HCT116 (cell line): ENCODE data around the gene MAML3. TPM values are rescaled to one million over a fixed set of nuclear protein-coding genes. Genes with fewer than 3 reads are reported as not detected.

Experiments used
- ATAC-seq: fragments of 200-7000 bp; cut with Tn5 transposase; 2 replicates; pipeline ENCODE4 v1.9.1; 2020; ENCODE audit warnings: mild to moderate bottlenecking, moderate library complexity
- BruUV-seq: library from RNA; stranded (reverse); fragments of 400-500 nt; replicated peaks from 2 replicates; lab custom pipeline; 2021; lab: Mats Ljungman, UMichigan
- CTCF ChIA-PET: fragments of 300-600 bp; sonication (Branson Sonifier 250); formaldehyde crosslinking; loops from one replicate; lab custom pipeline; 2021; ENCODE audit warnings: antibody characterized with exemption; lab: Charles Lee
- POLR2A ChIA-PET: fragments of 300-600, 350-600 bp; sonication (Branson Sonifier 250); formaldehyde crosslinking; loops from one replicate; lab custom pipeline; 2021; ENCODE audit warnings: antibody characterized with exemption; lab: Charles Lee
- RAD21 ChIA-PET, 2 experiments: fragments of 300-600 bp; sonication (Branson Sonifier 250); formaldehyde crosslinking; loops; one replicate each; lab custom pipeline; 2023; ENCODE audit warnings: low total read pairs in 2 of 2; ENCODE audit not compliant: uncharacterized antibody in 2 of 2, unreplicated experiment in 2 of 2, low non-redundant PET in 1 of 2; lab: Charles Lee
- DNase-seq: peaks from one replicate; pipeline ENCODE4 v3.0.0-alpha.2; 2010; ENCODE audit warnings: low read depth, low spot score
- H2AFZ ChIP-seq: fragments of 200-600 bp; shearing (Covaris generic), sonication (generic); 2 replicates; pipeline ENCODE4 v1.6.1; 2017; ENCODE audit warnings: low read depth, mixed run types, mixed read lengths, antibody characterized with exemption, low read length; ENCODE audit not compliant: poor library complexity, severe bottlenecking
- H3K27ac ChIP-seq: 2 replicates; pipeline ENCODE4 v1.5.1; 2012; ENCODE audit warnings: low read depth, low read length
- H3K27me3 ChIP-seq: fragments of 200-600 bp; sonication (generic); 2 replicates; pipeline ENCODE4 v1.6.1; 2016; ENCODE audit warnings: mixed run types, low read length, mixed read lengths; ENCODE audit not compliant: insufficient read depth
- H3K36me3 ChIP-seq, 2 experiments: fragments of 200-500 bp in 1 of 2; fragments of 200-600 bp in 1 of 2; sonication (Bioruptor generic) in 1 of 2; sonication (generic) in 1 of 2; 2 replicates each; pipeline versions ENCODE4 v1.5.1 to v1.6.1; 2014 to 2016; ENCODE audit warnings: low read length in 2 of 2, inconsistent platforms in 1 of 2, mixed read lengths in 1 of 2, mixed run types in 1 of 2; ENCODE audit not compliant: insufficient read depth in 2 of 2, control insufficient read depth in 1 of 2
- H3K4me1 ChIP-seq, 2 experiments: fragments of 200-600 bp in 1 of 2; sonication (generic) in 1 of 2; 2 replicates each; pipeline versions ENCODE4 v1.5.1 to v1.6.1; 2012 to 2017; ENCODE audit warnings: low read length in 2 of 2, inconsistent platforms in 1 of 2, mild to moderate bottlenecking in 1 of 2, mixed read lengths in 1 of 2, mixed run types in 1 of 2, moderate library complexity in 1 of 2; ENCODE audit not compliant: insufficient read depth in 2 of 2, control insufficient read depth in 1 of 2
- H3K4me2 ChIP-seq: fragments of 200-600 bp; sonication (generic); 2 replicates; pipeline ENCODE4 v1.6.1; 2017; ENCODE audit warnings: mixed run types, low read length, mixed read lengths
- H3K4me3 ChIP-seq, 2 experiments: fragments of 200-600 bp in 1 of 2; sonication (generic) in 1 of 2; replicated peaks in 1 of 2; 2 replicates each; pipeline ENCODE4 v1.5.1; 2011 to 2016; ENCODE audit warnings: low read length in 2 of 2, control low read depth in 1 of 2, low read depth in 1 of 2, mild to moderate bottlenecking in 1 of 2, mixed read lengths in 1 of 2, mixed run types in 1 of 2
- H3K79me2 ChIP-seq: fragments of 200-600 bp; sonication (generic); 2 replicates; pipeline ENCODE4 v1.6.1; 2017; ENCODE audit warnings: mild to moderate bottlenecking, mixed run types, low read length, moderate library complexity, mixed read lengths; ENCODE audit not compliant: insufficient read depth
- H3K9ac ChIP-seq: fragments of 200-600 bp; sonication (generic); 2 replicates; pipeline ENCODE4 v1.6.1; 2016; ENCODE audit warnings: low read length, mixed read lengths
- H3K9me2 ChIP-seq: fragments of 200-600 bp; sonication (generic), shearing (Covaris generic); 2 replicates; pipeline ENCODE4 v1.6.1; 2017; ENCODE audit warnings: mixed run types, mild to moderate bottlenecking, moderate library complexity; ENCODE audit not compliant: insufficient read depth
- H3K9me3 ChIP-seq, 2 experiments: fragments of 200-500 bp in 1 of 2; fragments of 200-600 bp in 1 of 2; sonication (Bioruptor generic) in 1 of 2; sonication (generic) in 1 of 2; 2 replicates each; pipeline ENCODE4 v1.6.1; 2014 to 2017; ENCODE audit warnings: low read length in 2 of 2, mixed read lengths in 2 of 2, inconsistent platforms in 1 of 2, low read depth in 1 of 2, mild to moderate bottlenecking in 1 of 2, mixed run types in 1 of 2, moderate library complexity in 1 of 2; ENCODE audit not compliant: control insufficient read depth in 1 of 2, insufficient read depth in 1 of 2
- H4K20me1 ChIP-seq: fragments of 200-600 bp; sonication (generic), shearing (Covaris generic); 2 replicates; pipeline ENCODE4 v1.6.1; 2017; ENCODE audit warnings: mixed run types, mild to moderate bottlenecking, moderate library complexity; ENCODE audit not compliant: insufficient read depth
- ATF3 ChIP-seq: IDR thresholded peaks from 2 replicates; pipeline ENCODE4 v1.6.1; 2012
- CEBPB ChIP-seq: IDR thresholded peaks from 2 replicates; pipeline ENCODE4 v1.6.1; 2012; ENCODE audit warnings: low read depth
- CTCF ChIP-seq, 3 experiments: fragments of 200-600 bp in 1 of 3; sonication (generic) in 1 of 3; IDR thresholded peaks in 2 of 3; conservative IDR thresholded peaks in 1 of 3; 2 replicates each; pipeline ENCODE4 v1.5.1; 2012 to 2017; ENCODE audit warnings: low read depth in 2 of 3, low read length in 2 of 3, antibody characterized with exemption in 1 of 3, borderline replicate concordance in 1 of 3, control low read depth in 1 of 3, mild to moderate bottlenecking in 1 of 3, mixed read lengths in 1 of 3, mixed run types in 1 of 3, moderate library complexity in 1 of 3; ENCODE audit not compliant: insufficient read depth in 1 of 3
- ELF1 ChIP-seq: IDR thresholded peaks from 2 replicates; pipeline ENCODE4 v1.6.1; 2012; ENCODE audit warnings: low read depth, borderline replicate concordance
- EZH2 ChIP-seq: fragments of 200-600 bp; sonication (generic); IDR thresholded peaks from 2 replicates; pipeline ENCODE4 v1.6.1; 2017; ENCODE audit warnings: antibody characterized with exemption, mixed run types
- FOSL1 ChIP-seq: IDR thresholded peaks from 2 replicates; pipeline ENCODE4 v1.6.1; 2012; ENCODE audit warnings: low read depth
- JUND ChIP-seq: IDR thresholded peaks from 2 replicates; pipeline ENCODE4 v1.6.1; 2012
- REST ChIP-seq: IDR thresholded peaks from 2 replicates; pipeline ENCODE4 v1.6.1; 2012; ENCODE audit warnings: low read depth
- SIN3A ChIP-seq: IDR thresholded peaks from 2 replicates; pipeline ENCODE4 v1.6.1; 2012; ENCODE audit warnings: low read depth
- SP1 ChIP-seq: IDR thresholded peaks from 2 replicates; pipeline ENCODE4 v1.6.1; 2012; ENCODE audit warnings: low read depth
- TCF7L2 ChIP-seq: IDR thresholded peaks from 2 replicates; pipeline ENCODE4 v1.7.0; 2011; ENCODE audit warnings: borderline replicate concordance, inconsistent platforms; ENCODE audit not compliant: insufficient read depth, insufficient read length; ENCODE audit errors: extremely low read depth
- ZFX ChIP-seq: fragments of 450-650 bp; IDR thresholded peaks from 2 replicates; pipeline ENCODE4 v1.6.1; 2017
- ZNF274 ChIP-seq: fragments of 200-500 bp; sonication (Bioruptor generic); IDR thresholded peaks from 2 replicates; pipeline ENCODE4 v1.6.1; 2014; ENCODE audit warnings: mild to moderate bottlenecking, low read depth, low read length, inconsistent platforms
- intact Hi-C: fragments of 100-400 bp; cut with micrococcal nuclease; formaldehyde crosslinking; loops from 2 replicates; pipeline ENCODE4 v1.10.0; 2022
- total RNA-seq: library from RNA; stranded (reverse); gene quantifications from one replicate; pipeline ENCODE4 v1.2.1, GENCODE V29; 2021; ENCODE audit not compliant: unreplicated experiment

Gene MAML3
- total RNA-seq, 1 experiment from 2014 or later, result 3.1 TPM

GRCh38 chr4:140097572-140097971, 56.4 kb downstream of the MAML3 start (continued):
- TF ChIP-seq SIN3A (no peak), EZH2 (no peak), CTCF (IDR thresholded peaks at IDR 0.05 in 2 of 3, conservative IDR thresholded peaks at IDR 0.05 in 1 of 3; ENCODE audit: borderline replicate concordance in 1 of 3, insufficient read depth in 1 of 3, low read depth in 2 of 3, low read length in 2 of 3) (no peak), SP1 (no peak), FOSL1 (no peak)

- Histone ChIP-seq H3K4me1 (peaks cover 26 to 61% of the 10 kb centered on the region in 2 experiments; a peak in 3 of 4 replicates), H3K9me2 (no peaks in the 10 kb centered on the region), H3K9ac (no peak overlapping the region), H3K27me3 (no peaks in the 10 kb centered on the region), H4K20me1 (no peaks in the 10 kb centered on the region), H3K79me2 (no peaks in the 10 kb centered on the region), H3K9me3 (no peaks in the 10 kb centered on the region), H3K4me2 (no peak overlapping the region)
- DNase-seq, result no peak
- BruUV-seq, result no TSS peak
- CTCF ChIA-PET, result no interaction called here
- TF ChIP-seq CTCF (IDR thresholded peaks at IDR 0.05 in 2 of 3, conservative IDR thresholded peaks at IDR 0.05 in 1 of 3; ENCODE audit: borderline replicate concordance in 1 of 3, insufficient read depth in 1 of 3, low read depth in 2 of 3, low read length in 2 of 3) (no peak), ATF3 (no peak), ZNF274 (no peak), JUND (no peak), CEBPB (no peak), ZFX (no peak), ELF1 (no peak), FOSL1 (no peak), SIN3A (no peak), REST (no peak), SP1 (no peak), TCF7L2 (no peak)
- TF ChIP-seq, all 23 proteins: peak for 0
- no peak overlapping the region for H3K4me3 ChIP-seq
- intact Hi-C loops, result loop anchor here (5.0 kb wide), 1 partner anchor 55 kb away; the partner anchor contains the start of gene MAML3
- ChIA-PET POLR2A (no interaction called here), RAD21 (no interaction called here)
- no peak overlapping the region for H3K27ac ChIP-seq
- H3K36me3 ChIP-seq, result no peaks in the 10 kb centered on the region
- ATAC-seq, result no peak
- H2AFZ ChIP-seq, result no peak overlapping the region
These were observed 57.1 kb downstream of the MAML3 start for GRCh38 chr4:140096921-140097320.
